HCT116 (cell line): ENCODE data around the gene NIPAL4. TPM values are rescaled to one million over a fixed set of nuclear protein-coding genes. Genes with fewer than 3 reads are reported as not detected.

Experiments
- ATAC-seq: fragments of 200-7000 bp; cut with Tn5 transposase; 2 replicates; pipeline ENCODE4 v1.9.1; 2020; ENCODE audit warnings: mild to moderate bottlenecking, moderate library complexity
- BruUV-seq: library from RNA; stranded (reverse); fragments of 400-500 nt; replicated peaks from 2 replicates; lab custom pipeline; 2021; lab: Mats Ljungman, UMichigan
- CTCF ChIA-PET: fragments of 300-600 bp; sonication (Branson Sonifier 250); formaldehyde crosslinking; loops from one replicate; lab custom pipeline; 2021; ENCODE audit warnings: antibody characterized with exemption; lab: Charles Lee
- POLR2A ChIA-PET: fragments of 300-600, 350-600 bp; sonication (Branson Sonifier 250); formaldehyde crosslinking; loops from one replicate; lab custom pipeline; 2021; ENCODE audit warnings: antibody characterized with exemption; lab: Charles Lee
- RAD21 ChIA-PET, 2 experiments: fragments of 300-600 bp; sonication (Branson Sonifier 250); formaldehyde crosslinking; loops; one replicate each; lab custom pipeline; 2023; ENCODE audit warnings: low total read pairs in 2 of 2; ENCODE audit not compliant: uncharacterized antibody in 2 of 2, unreplicated experiment in 2 of 2, low non-redundant PET in 1 of 2; lab: Charles Lee
- DNase-seq: peaks from one replicate; pipeline ENCODE4 v3.0.0-alpha.2; 2010; ENCODE audit warnings: low read depth, low spot score
- H2AFZ ChIP-seq: fragments of 200-600 bp; shearing (Covaris generic), sonication (generic); 2 replicates; pipeline ENCODE4 v1.6.1; 2017; ENCODE audit warnings: low read depth, mixed run types, mixed read lengths, antibody characterized with exemption, low read length; ENCODE audit not compliant: poor library complexity, severe bottlenecking
- H3K27ac ChIP-seq: 2 replicates; pipeline ENCODE4 v1.5.1; 2012; ENCODE audit warnings: low read depth, low read length
- H3K27me3 ChIP-seq: fragments of 200-600 bp; sonication (generic); 2 replicates; pipeline ENCODE4 v1.6.1; 2016; ENCODE audit warnings: mixed run types, low read length, mixed read lengths; ENCODE audit not compliant: insufficient read depth
- H3K36me3 ChIP-seq, 2 experiments: fragments of 200-500 bp in 1 of 2; fragments of 200-600 bp in 1 of 2; sonication (Bioruptor generic) in 1 of 2; sonication (generic) in 1 of 2; 2 replicates each; pipeline versions ENCODE4 v1.5.1 to v1.6.1; 2014 to 2016; ENCODE audit warnings: low read length in 2 of 2, inconsistent platforms in 1 of 2, mixed read lengths in 1 of 2, mixed run types in 1 of 2; ENCODE audit not compliant: insufficient read depth in 2 of 2, control insufficient read depth in 1 of 2
- H3K4me1 ChIP-seq, 2 experiments: fragments of 200-600 bp in 1 of 2; sonication (generic) in 1 of 2; 2 replicates each; pipeline versions ENCODE4 v1.5.1 to v1.6.1; 2012 to 2017; ENCODE audit warnings: low read length in 2 of 2, inconsistent platforms in 1 of 2, mild to moderate bottlenecking in 1 of 2, mixed read lengths in 1 of 2, mixed run types in 1 of 2, moderate library complexity in 1 of 2; ENCODE audit not compliant: insufficient read depth in 2 of 2, control insufficient read depth in 1 of 2
- H3K4me2 ChIP-seq: fragments of 200-600 bp; sonication (generic); 2 replicates; pipeline ENCODE4 v1.6.1; 2017; ENCODE audit warnings: mixed run types, low read length, mixed read lengths
- H3K4me3 ChIP-seq, 2 experiments: fragments of 200-600 bp in 1 of 2; sonication (generic) in 1 of 2; replicated peaks in 1 of 2; 2 replicates each; pipeline ENCODE4 v1.5.1; 2011 to 2016; ENCODE audit warnings: low read length in 2 of 2, control low read depth in 1 of 2, low read depth in 1 of 2, mild to moderate bottlenecking in 1 of 2, mixed read lengths in 1 of 2, mixed run types in 1 of 2
- H3K79me2 ChIP-seq: fragments of 200-600 bp; sonication (generic); 2 replicates; pipeline ENCODE4 v1.6.1; 2017; ENCODE audit warnings: mild to moderate bottlenecking, mixed run types, low read length, moderate library complexity, mixed read lengths; ENCODE audit not compliant: insufficient read depth
- H3K9ac ChIP-seq: fragments of 200-600 bp; sonication (generic); 2 replicates; pipeline ENCODE4 v1.6.1; 2016; ENCODE audit warnings: low read length, mixed read lengths
- H3K9me2 ChIP-seq: fragments of 200-600 bp; sonication (generic), shearing (Covaris generic); 2 replicates; pipeline ENCODE4 v1.6.1; 2017; ENCODE audit warnings: mixed run types, mild to moderate bottlenecking, moderate library complexity; ENCODE audit not compliant: insufficient read depth
- H3K9me3 ChIP-seq, 2 experiments: fragments of 200-500 bp in 1 of 2; fragments of 200-600 bp in 1 of 2; sonication (Bioruptor generic) in 1 of 2; sonication (generic) in 1 of 2; 2 replicates each; pipeline ENCODE4 v1.6.1; 2014 to 2017; ENCODE audit warnings: low read length in 2 of 2, mixed read lengths in 2 of 2, inconsistent platforms in 1 of 2, low read depth in 1 of 2, mild to moderate bottlenecking in 1 of 2, mixed run types in 1 of 2, moderate library complexity in 1 of 2; ENCODE audit not compliant: control insufficient read depth in 1 of 2, insufficient read depth in 1 of 2
- H4K20me1 ChIP-seq: fragments of 200-600 bp; sonication (generic), shearing (Covaris generic); 2 replicates; pipeline ENCODE4 v1.6.1; 2017; ENCODE audit warnings: mixed run types, mild to moderate bottlenecking, moderate library complexity; ENCODE audit not compliant: insufficient read depth
- ATF3 ChIP-seq: IDR thresholded peaks from 2 replicates; pipeline ENCODE4 v1.6.1; 2012
- CEBPB ChIP-seq: IDR thresholded peaks from 2 replicates; pipeline ENCODE4 v1.6.1; 2012; ENCODE audit warnings: low read depth
- ELF1 ChIP-seq: IDR thresholded peaks from 2 replicates; pipeline ENCODE4 v1.6.1; 2012; ENCODE audit warnings: low read depth, borderline replicate concordance
- EZH2 ChIP-seq: fragments of 200-600 bp; sonication (generic); IDR thresholded peaks from 2 replicates; pipeline ENCODE4 v1.6.1; 2017; ENCODE audit warnings: antibody characterized with exemption, mixed run types
- EZH2phosphoT487 ChIP-seq: fragments of 200-600 bp; IDR thresholded peaks from 2 replicates; pipeline ENCODE4 v1.6.1; 2018; ENCODE audit warnings: antibody characterized with exemption, borderline replicate concordance
- FOSL1 ChIP-seq: IDR thresholded peaks from 2 replicates; pipeline ENCODE4 v1.6.1; 2012; ENCODE audit warnings: low read depth
- POLR2AphosphoS5 ChIP-seq: IDR thresholded peaks from 2 replicates; pipeline ENCODE4 v1.6.1; 2011; ENCODE audit warnings: mild to moderate bottlenecking, low read depth, low read length, moderate library complexity
- RAD21 ChIP-seq: IDR thresholded peaks from 2 replicates; pipeline ENCODE4 v1.6.1; 2012; ENCODE audit warnings: low read depth, mild to moderate bottlenecking
- SIN3A ChIP-seq: IDR thresholded peaks from 2 replicates; pipeline ENCODE4 v1.6.1; 2012; ENCODE audit warnings: low read depth
- SP1 ChIP-seq: IDR thresholded peaks from 2 replicates; pipeline ENCODE4 v1.6.1; 2012; ENCODE audit warnings: low read depth
- SRF ChIP-seq: IDR thresholded peaks from 2 replicates; pipeline ENCODE4 v1.6.1; 2012; ENCODE audit warnings: low read depth
- YY1 ChIP-seq: IDR thresholded peaks from 2 replicates; pipeline ENCODE4 v1.6.1; 2011; ENCODE audit warnings: low read length, low read depth, moderate library complexity, mild to moderate bottlenecking; ENCODE audit not compliant: insufficient replicate concordance; ENCODE audit errors: extremely low read depth
- ZBTB33 ChIP-seq: IDR thresholded peaks from 2 replicates; pipeline ENCODE4 v1.6.1; 2011; ENCODE audit warnings: mild to moderate bottlenecking, low read length, moderate library complexity; ENCODE audit not compliant: insufficient replicate concordance; ENCODE audit errors: extremely low read depth
- ZFX ChIP-seq: fragments of 450-650 bp; IDR thresholded peaks from 2 replicates; pipeline ENCODE4 v1.6.1; 2017
- intact Hi-C: fragments of 100-400 bp; cut with micrococcal nuclease; formaldehyde crosslinking; loops from 2 replicates; pipeline ENCODE4 v1.10.0; 2022
- total RNA-seq: library from RNA; stranded (reverse); gene quantifications from one replicate; pipeline ENCODE4 v1.2.1, GENCODE V29; 2021; ENCODE audit not compliant: unreplicated experiment

The NIPAL4 gene
- total RNA-seq, 1 experiment from 2014 or later, result 0.12 TPM

GRCh38 chr5:157458835-157459234, 1.2 kb upstream of the NIPAL4 start:
- no TSS peak for BruUV-seq
- H3K27ac ChIP-seq, result no peak overlapping the region

GRCh38 chr5:157460921-157461792, 1.1 kb downstream of the NIPAL4 start:
- H3K9ac ChIP-seq, result no peak overlapping the region
- POLR2A ChIA-PET, result no interaction called here
- DNase-seq, result no peak
- H3K9me3 ChIP-seq, result no peaks in the 10 kb centered on the region
- H3K4me2 ChIP-seq, result no peak overlapping the region
- H3K79me2 ChIP-seq, result no peaks in the 10 kb centered on the region
- H3K4me3 ChIP-seq, result no peak overlapping the region
- no peaks in the 10 kb centered on the region for H4K20me1 ChIP-seq
- H3K27ac ChIP-seq, result no peak overlapping the region
- no peak for TF ChIP-seq SP1
- TF ChIP-seq ATF3, result no peak
- no peak for TF ChIP-seq RAD21
- no peak for TF ChIP-seq YY1
- no peak for TF ChIP-seq FOSL1
- TF ChIP-seq SIN3A, result no peak
- TF ChIP-seq ZFX, result no peak
- TF ChIP-seq ELF1, result no peak
- TF ChIP-seq ZBTB33, result no peak
- no peak for TF ChIP-seq SRF
- TF ChIP-seq EZH2phosphoT487, result no peak
- TF ChIP-seq EZH2, result no peak
- TF ChIP-seq CEBPB, result no peak
- TF ChIP-seq, all 23 proteins: peak for 0
- ChIA-PET RAD21 (no interaction called here), CTCF (interaction anchor here (1.7 kb wide), 1 partner anchor 10 kb away, joined by 9 read pairs; no protein-coding TSS in a partner anchor)
- ATAC-seq, result no peak
- H3K27me3 ChIP-seq, result no peaks in the 10 kb centered on the region
- intact Hi-C loops, result no loop called here
- H2AFZ ChIP-seq, result no peak overlapping the region
- no peaks in the 10 kb centered on the region for H3K9me2 ChIP-seq
- no peaks in the 10 kb centered on the region for H3K36me3 ChIP-seq
- H3K4me1 ChIP-seq, result peaks cover 23 to 35% of the 10 kb centered on the region in 2 experiments
- BruUV-seq, result no TSS peak

More at GRCh38 chr5:157458835-157459234, 1.2 kb upstream of the NIPAL4 start:
- ATAC-seq (no peak), DNase-seq (no peak)
- RAD21 ChIA-PET, result no interaction called here
- POLR2A ChIA-PET, result no interaction called here
- TF ChIP-seq FOSL1 (no peak), ELF1 (no peak), SIN3A (no peak), POLR2AphosphoS5 (no peak)
- intact Hi-C loops, result no loop called here
- CTCF ChIA-PET, result no interaction called here
- peaks cover 5 to 12% of the 10 kb centered on the region in 2 experiments; a peak in 3 of 4 replicates for H3K4me1 ChIP-seq
- no peaks in the 10 kb centered on the region for H3K36me3 ChIP-seq
- H2AFZ ChIP-seq, result no peak overlapping the region
- H4K20me1 ChIP-seq, result no peaks in the 10 kb centered on the region
- H3K27me3 ChIP-seq, result no peaks in the 10 kb centered on the region
- H3K9me3 ChIP-seq, result no peaks in the 10 kb centered on the region
- H3K4me3 ChIP-seq, result no peak overlapping the region
- H3K4me2 ChIP-seq, result no peak overlapping the region
- H3K9me2 ChIP-seq, result no peaks in the 10 kb centered on the region
- H3K79me2 ChIP-seq, result no peaks in the 10 kb centered on the region
- H3K9ac ChIP-seq, result no peak overlapping the region
